EL (cell line): Measurements from ENCODE around the gene TEX51.
A peak's percentile ranks its signal among the peaks of the same experiment; 100 is the strongest.

Experiments
- DNase-seq: peaks from one replicate; pipeline ENCODE4 v3.0.0-alpha.2; 2016

Gene TEX51

GRCh38 chr2:126916744-126917143 lies 18.1 kb downstream of the TEX51 start:
- DNase-seq, result no peak

GRCh38 chr2:126921066-126921465 lies 22.4 kb downstream of the TEX51 start:
- no peak for DNase-seq

- no peak for DNase-seq
Observed at GRCh38 chr2:126930970-126931590, 32.4 kb downstream of the TEX51 start.

DNA sequence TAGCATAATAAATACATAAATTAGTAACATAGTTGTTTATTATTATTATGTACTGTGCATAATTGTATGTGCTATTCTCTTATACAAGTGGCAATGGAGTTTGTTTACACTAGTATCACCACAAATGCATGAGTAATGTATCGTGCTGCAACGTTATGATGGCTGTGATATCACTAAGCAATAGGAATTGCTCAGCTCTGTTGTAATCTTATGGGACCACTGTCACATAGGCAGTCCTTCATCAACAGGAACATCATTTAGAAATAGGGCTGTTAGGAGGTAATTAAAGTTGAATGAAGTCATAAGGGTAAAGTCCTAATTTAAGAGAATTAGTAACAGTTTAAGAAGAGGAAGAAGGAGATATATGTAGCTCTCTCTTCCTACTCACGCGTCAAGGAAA lies 33.8 kb downstream of the TEX51 start:
- no peak for DNase-seq

GRCh38 chr2:126932966-126933710 lies 34.4 kb downstream of the TEX51 start:
- no peak for DNase-seq

DNA sequence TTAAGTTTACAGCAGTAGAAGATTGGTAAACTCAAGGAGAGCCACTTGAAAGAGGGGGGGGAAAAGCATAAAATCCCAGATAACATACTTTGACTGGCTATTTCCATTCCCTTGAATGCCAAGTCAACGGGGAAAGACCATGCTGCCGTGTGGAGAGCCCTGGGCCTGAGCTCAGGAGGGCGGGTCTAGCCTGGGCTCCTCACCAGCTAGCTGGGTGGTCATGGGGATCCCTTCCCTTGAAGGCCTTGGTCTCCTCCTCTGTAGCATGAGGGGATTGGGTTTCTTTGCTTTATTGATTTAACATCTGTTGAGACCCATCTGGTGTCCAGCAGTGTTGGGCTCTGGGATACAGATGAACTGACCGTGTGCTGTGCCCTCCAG lies 35.0 kb downstream of the TEX51 start:
- DNase-seq, result no peak

GRCh38 chr2:126934809-126935208 lies 36.1 kb downstream of the TEX51 start:
- no peak for DNase-seq

DNA sequence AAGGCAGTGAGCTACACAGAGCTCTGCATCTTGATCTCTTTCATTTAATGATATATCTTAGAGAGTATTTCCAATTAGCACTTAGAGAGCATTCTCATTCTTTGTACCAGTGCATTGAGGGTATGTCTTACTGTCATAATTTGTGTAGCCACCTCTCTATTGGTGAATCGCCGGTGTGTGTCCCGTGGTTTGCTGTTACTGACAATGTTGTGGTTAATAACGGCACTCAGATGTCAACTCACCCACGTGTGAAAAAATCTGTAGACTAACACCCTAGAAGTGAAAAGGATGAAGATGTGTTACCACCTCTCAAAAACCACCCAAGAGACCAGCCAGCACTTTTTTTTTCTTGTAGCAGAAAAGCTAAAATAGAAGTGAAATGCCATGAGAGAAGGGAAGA lies 37.1 kb downstream of the TEX51 start:
- no peak for DNase-seq

DNA sequence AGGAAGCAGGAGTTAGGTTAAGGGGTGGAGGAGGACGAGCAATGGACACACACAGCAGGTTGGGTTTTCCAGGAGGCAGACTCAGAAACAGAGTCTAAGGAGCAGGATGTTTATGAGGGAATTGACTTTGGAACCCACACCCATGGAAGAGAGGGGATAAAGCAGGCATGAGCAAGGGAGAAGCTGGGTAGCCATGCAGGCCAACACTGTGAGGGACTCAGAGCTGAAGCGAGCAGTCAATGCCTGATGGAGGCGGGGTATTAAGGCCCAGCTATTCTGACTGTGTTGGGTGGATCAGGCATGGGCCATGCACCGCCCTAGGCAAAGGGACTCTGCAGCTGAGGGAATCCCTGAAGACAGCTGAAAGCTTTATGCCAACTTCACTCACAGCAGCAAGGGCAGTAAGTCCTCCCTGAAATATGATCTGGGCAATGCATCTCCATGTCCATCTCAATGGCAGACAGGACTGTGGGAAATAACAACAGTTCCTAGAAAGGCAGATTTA lies 37.6 kb downstream of the TEX51 start:
- DNase-seq, result no peak

DNA sequence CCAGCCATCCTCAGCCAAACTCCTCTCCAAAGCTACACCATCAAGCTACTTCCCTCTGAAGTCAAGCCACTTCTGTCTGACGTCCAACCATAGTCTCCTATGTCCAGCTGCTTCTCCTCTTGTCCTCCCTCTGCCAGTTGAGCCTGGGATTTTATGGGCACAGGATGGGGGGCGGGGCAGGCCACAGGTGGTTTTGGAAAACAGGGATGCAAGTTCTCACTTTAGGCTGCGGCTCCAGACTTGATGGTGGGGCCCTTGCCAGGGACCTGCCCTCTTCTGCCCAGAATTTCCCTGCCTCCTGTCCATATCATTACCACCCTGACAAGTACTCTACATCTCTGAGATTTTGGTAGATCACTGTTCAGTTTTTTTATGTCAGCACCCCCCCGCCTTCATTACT lies 41.6 kb downstream of the TEX51 start:
- no peak for DNase-seq

DNA sequence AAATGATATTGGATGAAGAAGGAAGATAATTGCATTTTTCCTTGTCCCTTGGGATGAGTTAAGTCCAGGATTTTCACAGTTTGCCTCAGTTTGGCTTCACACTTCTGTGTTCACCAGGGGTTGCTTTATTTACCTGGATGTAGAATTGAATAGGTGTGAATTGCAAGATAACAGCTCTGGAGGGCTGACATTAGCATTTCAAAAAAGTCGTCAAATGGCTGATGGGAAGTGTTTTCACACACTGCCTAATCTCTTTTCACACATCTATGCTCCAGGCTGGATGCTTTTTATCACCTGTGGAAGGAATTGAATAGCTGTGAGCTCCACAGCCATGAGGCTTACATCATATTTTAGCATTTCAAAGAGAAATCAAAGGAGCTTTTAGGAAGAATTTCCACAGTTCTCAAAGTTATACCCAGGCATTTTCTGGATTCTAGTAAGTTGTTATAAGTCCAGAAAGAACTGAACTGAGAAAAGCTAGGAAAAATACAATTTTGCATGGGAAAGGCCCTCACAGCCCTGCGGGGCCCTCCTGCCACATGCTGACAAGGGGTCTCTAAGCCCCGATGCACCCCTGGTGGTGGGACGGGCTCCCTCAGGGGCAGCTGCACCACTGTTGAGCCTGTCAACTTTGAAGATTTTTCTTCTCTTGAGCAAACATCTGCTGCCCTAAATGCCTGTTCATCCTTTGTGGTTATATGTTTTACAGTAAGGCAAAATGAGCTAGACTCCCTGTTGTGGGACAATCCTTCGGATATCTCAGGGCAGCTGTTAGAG lies 43.9 kb downstream of the TEX51 start:
- no peak for DNase-seq

DNA sequence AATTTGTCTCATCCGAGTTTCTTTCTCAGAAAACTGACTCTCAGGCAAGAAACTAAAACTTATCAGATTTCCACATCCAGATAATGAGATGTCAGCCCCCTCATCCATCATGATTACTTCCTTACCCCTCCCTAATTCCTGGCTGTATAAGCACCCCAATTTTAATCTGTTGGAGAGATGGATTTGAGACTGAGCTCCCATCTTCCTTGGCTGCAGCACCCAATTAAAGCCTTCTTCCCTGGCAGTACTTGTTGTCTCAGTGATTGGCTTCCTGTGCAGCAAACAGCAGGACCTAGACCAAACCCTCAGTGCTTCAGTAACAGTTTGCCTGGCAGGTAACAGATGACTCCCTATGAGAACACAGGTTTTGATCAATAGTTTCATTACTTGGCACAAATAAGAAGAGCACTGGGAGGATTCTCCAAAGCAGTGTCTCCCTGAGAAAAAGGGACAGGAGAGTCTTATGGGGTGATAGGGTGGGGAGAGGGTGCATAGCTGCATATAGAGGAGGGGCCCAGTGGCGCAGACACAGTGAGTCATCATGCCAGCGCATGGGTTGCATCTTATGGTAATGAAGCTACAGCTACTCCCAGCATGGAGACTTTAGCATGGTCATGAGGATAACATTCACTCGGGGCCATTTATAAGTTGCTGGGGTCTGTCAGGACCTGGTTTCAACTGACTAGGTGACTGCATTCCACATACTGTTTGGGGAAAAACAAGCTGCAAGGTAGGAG lies 45.1 kb downstream of the TEX51 start:
- DNase-seq, result no peak

- DNase-seq, result no peak
Observed at GRCh38 chr2:126945118-126945517, 46.4 kb downstream of the TEX51 start.

DNA sequence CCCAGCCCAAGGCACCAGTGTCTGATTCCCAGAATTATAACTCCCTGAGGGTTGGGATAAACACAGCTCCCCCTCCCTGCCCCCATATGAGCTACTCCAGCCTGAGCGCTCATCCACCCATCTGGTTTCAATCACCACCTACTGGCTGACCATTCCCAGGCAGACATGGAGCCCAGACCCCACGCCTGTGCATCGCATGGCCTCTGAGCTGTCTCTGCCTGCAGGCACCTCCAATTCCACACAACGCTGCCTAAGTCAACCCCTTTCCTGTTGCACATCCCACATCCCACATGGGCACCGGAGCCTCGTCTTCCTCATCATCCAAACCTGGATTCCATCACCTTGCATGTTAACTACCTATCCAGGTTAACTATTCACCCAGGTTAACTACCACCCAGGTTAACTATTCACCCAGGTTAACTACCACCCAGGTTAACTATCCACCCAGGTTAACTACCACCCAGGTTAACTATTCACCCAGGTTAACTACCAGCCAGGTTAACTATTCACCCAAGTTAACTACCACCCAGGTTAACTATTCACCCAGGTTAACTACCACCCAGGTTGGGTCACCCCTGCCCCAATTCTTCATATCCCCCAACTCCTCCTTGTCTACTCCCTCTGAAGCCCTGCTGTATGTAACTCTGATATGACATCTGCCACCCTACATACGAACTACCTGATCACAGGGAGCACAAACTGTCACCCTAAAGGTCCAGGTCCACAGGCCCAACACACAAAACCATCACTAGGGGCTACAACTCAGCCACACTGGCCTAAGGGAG lies 47.8 kb downstream of the TEX51 start:
- peak; percentile 3 for DNase-seq

DNA sequence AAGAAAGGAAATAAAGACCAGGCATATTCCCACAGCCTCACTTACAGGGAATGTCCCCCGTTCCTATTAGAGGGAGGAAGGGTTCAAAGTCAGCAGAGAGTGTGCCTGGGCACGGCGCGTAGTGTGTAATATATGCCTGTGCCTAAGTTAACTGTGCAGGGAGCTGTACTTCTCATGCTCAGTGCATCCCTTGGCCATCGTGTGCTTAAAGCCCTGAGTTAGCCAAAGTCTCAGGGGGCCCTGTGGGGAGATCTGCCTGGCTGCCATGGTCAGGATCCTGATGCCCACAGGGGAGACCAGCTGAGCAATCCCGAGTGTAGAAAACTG lies 48.4 kb downstream of the TEX51 start:
- no peak for DNase-seq

DNA sequence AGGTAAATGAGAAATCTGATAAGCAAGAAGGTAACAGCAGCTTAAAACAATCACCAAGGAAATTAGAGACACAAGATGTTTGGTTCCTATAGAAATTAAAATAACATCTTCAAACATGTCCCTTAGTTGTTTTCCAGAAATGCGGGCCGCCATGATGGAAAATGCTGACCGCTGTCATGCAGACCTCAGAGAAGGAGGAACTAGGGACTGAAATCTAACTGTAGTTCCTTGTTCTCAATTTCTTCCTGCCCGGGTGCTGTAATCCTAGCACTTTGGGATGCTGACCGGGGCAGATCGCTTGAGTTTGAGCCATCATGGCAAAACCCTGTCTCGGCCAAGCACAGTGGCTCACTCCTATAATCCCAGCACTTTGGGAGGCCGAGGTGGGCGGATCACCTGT lies 51.1 kb downstream of the TEX51 start:
- DNase-seq, result no peak

- no peak for DNase-seq
Observed at GRCh38 chr2:126950504-126950903, 51.8 kb downstream of the TEX51 start.
